Activated CD8-positive, alpha-beta memory T cell treated with anti-CD3 and anti-CD28 coated beads for 1 hour (primary cell): ENCODE results near the gene MNDA.

Source experiments
- DNase-seq, 2 donors: peaks; one replicate each; pipeline ENCODE4 v3.0.0-alpha.2; 2020; ENCODE audit warnings: low read depth in 1 of 2; ENCODE audit errors: extremely low read depth in 1 of 2

The MNDA gene

DNA sequence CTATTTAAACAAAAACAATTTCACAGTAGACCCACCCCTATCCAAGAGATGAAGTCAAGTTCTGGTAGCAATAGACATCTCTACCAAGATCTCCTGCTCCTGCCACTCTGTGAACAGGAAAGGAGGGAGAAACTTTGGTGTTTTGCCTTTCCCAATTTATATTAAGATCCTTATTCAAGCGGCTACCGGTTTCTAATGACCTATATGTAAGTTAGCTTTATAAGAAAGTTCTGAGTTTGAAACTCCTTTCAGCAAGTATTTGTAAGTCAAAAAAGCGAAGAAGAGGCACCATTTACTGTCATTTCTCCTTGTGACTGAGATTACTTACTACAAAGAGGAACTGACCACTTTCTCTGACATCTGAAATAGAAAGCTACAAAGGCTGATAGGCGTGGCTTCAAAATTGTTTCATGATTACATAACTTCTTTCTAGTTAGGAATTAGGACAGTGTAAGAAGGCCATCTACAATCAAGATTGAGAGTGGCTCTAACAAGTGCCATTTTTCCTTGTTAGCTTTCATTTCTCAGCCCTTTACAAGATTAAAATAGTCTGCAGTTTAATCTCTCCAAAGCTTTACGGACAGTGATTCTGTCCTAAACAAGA lies at the start of gene MNDA:
TSS of gene MNDA (plus strand) at position 448 of the 604 bp plus-strand sequence. CDS start 10,803 bp downstream, outside the sequence.
- DNase-seq, result no peak

DNA sequence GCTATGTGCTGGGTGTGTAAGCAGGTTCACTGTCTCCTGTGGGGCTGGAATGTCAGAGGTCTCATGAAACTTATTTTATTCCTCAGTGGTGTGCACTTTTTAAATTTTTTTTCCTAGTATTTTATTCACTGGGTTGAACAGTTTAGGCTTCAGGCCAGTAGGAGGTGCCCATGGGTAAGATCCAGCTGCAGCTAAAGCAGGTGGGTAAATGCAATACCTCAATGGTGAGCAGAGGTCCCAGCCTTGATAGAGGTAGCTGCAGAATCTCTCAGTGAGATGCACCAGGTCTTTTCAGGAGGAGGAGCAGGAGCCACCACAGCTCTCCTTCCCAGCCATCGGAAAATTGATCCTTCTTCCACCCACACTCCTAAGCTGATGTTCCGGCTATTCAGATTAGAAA lies 37.5 kb upstream of the MNDA start:
- no peak for DNase-seq

DNA sequence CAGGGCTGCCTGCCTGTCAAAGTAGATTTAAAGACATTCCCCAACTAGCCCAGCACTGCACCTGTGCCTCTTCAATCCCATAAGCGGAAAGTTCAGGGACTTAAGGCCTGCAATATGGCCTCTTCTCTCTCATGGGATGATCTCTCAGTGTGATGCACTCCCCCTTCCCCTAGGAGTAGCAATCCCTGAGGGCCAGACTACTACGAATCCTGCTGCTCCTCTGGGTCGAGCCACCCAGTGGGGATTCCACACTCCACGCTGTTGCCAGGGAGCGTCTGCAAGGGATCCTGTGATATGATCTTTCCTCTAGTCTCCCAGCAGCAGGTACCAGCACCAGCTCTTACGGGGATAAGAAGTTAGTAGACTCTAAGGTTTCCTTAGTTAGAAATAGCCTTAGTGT lies 36.9 kb upstream of the MNDA start:
- DNase-seq, result no peak

DNA sequence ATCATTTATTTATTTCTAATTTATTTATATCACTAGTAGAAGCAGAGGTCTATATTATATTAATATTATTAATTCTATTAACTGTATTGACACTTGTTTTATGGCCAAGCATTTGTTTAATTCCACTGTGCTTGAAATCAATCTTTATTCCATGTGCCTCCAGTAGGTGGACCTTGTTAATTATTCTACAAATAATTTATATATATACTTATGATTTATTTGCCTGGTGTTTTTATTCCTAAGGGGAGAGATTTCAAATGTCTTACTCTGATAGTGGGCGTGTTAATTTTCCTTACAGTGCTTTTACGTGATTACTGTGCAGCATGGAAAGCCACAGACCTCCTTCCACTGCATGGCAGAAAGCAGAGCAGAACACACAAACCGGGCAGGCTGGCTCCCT lies 32.6 kb upstream of the MNDA start:
- DNase-seq, result no peak

DNA sequence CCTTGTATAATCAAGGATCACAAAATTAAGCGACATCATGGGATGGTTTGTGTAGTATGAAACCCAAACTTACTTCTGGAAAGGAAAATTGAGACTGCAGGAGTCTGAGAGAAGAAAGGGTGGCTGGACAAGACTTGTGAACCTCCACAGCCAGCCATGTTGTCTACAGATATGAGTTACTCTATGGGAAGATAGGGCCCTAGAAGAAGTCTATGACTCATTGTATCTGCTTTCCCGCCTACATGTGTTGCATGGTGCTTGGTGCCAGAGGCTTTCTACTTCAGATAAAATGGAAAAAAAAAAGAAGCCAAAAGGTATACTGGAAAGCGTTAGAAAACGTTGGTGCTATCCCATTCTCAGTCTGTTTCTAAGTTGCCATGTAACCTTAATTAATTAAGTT lies 31.5 kb upstream of the MNDA start:
- no peak for DNase-seq

DNA sequence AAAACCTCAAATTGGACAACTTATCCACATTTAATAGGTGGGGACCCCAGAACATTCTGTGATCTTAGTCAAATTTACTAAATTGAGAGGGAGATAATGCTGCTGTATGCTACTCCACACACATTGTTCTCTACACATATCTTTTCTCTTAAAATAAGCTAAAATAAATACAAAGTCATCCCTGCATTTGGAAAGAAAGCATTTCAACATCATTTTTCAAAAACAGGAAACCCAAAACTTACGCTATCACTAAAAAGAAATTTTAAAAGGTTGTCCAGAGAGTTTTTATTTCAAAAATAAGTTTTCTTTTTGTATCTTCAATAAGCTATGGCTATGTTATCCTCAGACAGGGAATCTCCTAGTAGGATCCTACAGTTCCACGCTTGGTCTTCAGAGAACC lies 30.6 kb upstream of the MNDA start:
- no peak for DNase-seq

DNA sequence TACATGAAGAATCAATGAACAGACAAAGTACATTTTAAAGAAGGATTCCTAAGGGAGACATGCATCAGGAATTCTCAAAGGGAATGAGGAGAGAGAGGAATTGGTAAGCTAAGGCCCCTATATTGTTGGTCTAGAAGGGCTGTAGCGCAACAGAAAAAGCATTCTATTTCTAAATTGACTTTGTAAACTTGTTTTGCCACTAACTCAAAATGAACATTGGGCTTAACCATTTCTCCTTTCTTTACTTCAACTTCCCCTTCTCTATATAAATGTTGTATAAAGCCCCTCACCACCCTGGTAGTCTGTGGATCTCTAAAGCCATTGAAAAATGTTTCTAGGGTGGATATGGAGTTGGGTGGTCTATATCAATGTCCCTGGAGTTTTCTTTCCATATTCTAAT lies 29.8 kb upstream of the MNDA start:
- DNase-seq, result no peak

DNA sequence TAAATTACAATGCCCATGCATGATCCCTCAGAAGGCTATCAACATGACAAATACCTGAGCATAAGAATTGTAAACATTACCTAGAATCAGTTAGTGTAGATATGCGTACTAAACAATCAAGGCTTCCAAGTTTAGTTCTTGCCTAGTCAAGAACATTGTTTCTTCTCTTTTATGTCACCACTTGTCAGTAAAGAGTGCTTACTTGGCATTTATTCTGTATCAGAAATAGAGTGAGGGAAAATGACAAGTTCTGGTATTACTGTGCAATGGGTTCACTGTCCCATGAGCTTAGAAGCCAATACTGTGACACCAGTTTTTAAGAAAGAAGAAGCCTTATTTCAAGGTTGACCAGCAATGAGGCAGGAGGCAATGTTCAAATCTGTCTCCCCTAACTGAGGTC lies 27.5 kb upstream of the MNDA start:
- no peak for DNase-seq

DNA sequence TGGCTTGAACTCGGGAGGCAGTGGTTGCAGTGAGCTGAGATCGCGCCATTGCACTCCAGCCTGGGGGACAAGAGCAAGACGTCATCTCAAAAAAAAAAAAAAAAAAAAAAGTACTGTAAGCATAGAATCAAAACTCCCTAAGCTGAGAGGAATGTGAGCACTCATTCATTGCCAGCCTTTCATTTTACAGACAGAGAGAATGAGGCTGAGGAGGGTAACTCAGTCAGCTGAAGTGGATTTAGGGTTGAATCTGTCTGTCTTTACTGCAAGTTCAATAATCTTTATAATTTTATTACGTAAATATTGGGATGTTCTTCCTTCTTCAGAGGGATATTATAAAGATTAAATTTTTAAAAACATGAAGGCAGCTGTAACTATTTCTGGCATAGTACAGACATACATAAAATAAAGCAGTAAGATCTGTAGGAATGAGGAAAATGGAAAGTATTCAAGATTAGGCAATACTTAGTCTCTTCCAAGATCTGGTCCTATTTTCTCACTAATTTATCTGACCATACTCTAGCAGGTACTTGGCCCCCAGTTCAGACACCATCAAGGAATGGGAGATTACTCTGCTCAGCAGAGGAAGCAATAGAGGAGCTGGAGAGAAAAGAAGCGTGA lies 24.1 kb upstream of the MNDA start:
- no peak for DNase-seq

DNA sequence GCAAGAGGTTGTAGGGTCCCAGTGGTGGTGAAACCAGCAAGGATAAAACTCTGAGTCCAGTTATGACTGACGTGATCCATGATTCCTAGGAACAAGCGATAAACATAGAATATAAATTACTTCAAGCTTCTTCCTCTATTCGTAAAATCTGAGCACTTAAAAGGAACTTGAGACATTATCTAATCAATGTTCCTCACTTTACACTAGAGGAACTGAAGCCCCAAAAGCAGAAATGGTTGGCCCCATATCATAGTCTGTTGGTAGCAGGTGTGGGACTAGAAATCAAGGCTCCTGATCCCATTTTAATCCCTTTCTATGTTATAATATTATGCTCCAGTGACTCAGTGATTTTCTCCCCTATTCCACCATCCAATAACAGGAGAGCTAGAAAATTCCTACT lies 21.9 kb upstream of the MNDA start:
- DNase-seq, result no peak

DNA sequence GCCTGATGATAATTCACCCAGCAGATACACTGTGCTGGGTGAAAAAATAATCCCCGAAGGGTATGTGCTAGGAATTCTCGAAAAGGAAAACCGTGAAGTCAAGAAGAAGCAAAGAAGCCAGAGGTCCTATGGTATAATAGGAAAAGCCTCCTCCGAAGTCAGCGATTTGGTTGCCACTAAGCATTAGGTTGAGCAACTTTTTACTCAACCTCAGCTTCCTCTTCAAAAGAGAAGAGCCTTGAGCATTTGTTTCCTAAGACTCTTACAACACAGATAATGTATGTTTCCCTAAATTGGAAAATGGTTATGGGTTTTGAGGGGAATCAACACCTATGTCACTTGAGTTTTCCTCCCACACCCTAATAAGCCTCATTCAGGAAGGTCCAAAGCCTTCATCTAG lies 21.3 kb upstream of the MNDA start:
- no peak for DNase-seq

DNA sequence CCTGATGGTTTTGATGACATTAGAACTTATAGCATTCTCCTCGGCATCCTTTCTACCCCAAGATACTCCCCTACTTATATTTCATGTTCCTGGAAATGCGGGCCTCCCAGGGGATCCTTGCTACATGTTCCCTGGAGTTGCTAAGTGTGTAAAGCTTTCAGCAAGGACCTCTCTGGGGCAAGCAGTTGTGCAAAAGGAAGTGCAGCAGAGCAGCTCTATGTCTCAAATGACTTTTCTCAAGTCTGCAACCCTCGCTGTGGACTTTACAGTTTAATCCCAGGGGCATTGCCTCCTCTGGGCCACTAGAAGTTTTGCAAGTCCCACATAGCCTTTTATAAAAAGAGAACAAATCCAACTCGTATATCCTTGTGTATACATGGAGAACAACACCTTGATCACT lies 20.8 kb upstream of the MNDA start:
- DNase-seq, result no peak

DNA sequence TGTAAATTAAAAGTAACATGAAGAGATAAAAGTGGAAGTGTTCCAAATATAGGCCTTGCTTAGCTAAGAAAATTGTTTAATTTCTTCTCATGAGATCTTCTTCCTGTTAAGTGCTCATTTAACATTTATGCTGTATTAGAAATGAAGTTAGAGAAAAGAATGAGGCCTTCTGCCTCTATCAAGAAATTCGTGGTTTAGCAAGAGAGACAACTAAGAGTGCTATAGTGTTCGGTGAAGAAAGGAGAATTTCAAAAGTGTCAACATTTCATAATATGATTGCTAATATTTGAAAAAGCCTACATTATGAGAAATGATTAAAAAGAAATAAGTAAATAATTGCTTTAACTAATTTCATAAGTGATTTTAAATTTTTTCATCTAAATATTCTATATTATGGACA lies 18.8 kb upstream of the MNDA start:
- DNase-seq, result no peak

DNA sequence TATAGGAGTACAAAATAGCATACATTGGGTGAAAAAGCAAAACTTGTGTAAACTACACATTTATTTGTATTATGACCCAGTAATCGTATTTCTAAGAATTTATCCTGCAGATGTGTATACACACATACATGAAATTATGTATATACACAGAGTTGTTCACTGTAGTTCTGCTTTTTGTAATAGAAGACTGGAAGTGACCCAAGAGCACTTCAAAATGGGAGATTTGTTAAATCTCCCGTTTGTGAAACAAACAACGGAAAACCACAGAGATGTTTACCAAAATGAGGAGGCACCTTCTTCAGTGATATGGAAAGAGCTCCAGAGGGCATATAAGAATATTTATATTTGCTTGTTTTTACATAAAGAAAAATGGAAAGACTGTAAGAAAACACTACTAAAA lies 18.0 kb upstream of the MNDA start:
- no peak for DNase-seq

DNA sequence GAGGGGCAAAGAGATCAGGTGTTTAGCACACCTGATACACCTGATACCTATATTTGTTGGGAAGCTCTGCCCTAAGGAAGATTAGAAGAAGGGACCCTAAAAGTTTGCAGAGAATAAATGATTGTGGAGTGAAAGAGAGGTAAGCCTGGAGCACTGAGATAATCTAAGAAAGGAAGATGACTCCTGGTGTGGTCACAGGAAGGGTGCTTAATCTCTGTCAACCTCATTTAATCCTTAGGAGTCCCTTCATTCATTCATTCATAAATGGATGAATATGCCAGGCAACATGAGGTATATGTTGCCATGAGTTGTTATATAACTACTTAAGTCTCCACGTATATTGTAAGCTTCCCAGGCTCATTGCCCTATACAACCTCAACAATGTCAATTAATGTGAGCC lies 16.2 kb upstream of the MNDA start:
- no peak for DNase-seq

DNA sequence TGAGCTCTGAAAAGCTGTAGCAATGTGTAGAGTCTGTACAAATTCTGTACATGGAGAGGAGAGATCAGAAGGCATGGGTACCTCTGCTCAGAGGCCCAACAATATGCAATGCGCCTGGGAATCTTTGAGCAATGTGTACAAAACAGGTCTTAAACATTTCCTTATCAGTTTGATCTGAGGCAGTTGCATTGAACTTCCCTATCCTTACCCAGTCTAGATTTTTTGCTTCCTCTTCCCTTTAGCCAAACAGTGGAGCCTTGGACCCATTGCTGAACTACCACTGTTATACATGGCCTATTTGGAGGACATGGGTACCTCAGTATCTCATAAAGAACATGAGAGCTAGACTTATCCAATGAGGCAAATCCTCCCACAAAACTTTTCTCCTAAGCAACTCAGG lies 12.6 kb upstream of the MNDA start:
- DNase-seq, result no peak

DNA sequence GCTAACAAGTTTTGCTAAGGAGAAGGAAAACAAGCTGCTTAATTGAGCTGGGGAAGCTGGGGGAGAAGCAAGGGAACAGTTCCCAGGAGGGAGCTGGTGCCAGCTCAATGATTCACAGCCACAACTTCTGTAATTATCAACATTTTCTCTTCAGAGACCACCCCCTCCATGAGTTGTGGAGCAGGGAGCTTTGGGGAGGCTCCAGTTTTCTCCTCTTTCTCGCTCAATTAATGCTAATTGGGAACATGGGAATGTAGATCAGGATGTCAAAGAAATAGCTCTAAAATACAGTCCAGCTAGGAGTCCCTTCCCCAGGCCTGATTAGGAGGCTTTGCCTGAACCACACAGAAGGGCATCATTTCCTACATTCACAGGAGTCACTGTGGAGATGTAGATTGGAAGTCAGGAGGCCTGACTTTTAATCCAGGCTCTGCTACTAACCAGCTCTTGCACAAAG lies 12.1 kb upstream of the MNDA start:
- DNase-seq, result no peak

DNA sequence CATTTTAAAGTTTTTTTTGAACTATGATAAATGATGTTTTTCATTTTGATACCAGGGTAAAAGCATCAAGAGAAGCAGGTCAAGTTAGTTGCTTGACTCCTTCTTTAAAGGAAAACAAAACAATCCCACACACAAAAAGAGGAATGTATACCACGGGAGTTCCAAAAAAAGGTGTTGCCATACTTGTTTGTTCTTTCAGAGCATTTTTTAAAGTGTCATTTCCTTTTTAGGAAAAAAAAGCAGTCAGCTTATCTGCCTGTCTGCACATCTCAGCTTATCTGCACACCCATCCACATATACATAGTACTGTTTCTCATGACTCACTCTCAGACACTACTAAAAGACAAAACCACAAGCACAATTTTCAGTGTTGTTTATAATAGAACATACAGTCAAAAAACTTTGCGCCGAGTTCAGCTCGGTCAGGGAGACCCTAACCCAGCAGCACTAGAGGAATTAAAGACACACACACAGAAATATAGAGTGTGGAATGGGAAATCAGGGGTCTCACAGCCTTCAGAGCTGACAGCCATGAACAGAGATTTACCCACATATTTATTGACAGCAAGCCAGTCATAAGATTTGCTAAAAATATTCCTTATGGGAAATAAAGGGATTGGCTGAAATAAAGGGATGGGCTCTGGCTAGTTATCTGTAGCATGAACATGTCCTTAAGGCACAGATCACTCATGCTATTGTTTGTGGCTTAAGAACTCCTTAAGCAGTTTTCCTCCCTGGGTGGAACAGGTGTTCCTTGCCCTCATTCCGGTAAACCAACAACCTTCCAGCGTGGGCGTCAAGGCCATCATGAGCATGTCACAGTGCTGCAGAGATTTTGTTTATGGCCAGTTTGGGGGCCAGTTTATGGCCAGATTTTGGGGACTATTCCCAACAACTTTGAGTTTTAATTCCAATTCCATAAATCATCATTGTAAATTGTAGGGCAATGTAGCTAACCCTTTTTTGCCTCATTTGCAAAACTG lies 11.4 kb upstream of the MNDA start:
- no peak for DNase-seq

DNA sequence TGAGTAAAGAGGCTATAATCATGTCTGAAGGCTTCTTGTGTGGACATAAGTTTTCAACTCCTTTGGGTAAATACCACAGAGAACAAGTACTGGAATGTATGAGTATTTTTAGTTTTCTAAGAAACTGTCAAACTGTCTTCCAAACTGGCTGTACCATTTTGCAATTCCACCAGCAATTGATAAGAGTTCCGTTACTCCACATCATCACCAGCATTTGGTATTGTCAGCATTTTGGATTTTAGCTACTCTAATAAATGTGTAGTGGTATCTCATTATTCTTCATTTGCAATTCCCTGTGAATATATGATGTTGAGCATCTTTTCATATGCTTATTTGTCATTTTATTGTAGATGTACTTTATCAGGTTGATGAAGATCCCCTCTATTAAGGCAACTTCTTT lies 9.4 kb upstream of the MNDA start:
- DNase-seq, result no peak

DNA sequence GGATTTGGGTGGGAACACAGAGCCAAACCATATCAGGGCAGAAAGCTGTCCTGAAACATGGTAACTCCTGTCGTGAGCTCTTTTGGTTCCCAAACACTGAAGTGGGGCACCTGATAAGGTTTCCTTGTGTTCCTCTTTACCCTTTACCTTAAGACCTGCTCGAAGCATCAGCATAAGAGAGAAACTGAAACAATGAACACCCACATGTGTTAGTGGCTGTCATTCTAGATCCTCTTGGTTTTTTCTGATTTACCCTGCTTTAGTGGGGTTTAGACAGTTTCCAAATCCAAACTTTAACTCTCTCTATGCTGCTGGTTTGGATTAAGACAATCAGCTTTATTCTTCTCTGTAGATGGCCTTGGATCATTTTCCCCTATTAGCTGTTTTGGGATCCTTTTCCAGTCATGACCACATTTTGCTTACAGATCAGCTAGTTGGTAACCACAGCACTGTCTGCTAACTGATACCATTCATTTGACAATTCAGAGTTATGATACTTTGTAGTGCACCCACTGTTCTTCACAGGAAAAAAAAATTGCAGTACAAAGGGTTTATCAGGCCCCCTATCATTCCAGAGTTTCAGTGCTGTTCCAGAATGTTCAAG lies 975 bp upstream of the MNDA start:
- no peak for DNase-seq

DNA sequence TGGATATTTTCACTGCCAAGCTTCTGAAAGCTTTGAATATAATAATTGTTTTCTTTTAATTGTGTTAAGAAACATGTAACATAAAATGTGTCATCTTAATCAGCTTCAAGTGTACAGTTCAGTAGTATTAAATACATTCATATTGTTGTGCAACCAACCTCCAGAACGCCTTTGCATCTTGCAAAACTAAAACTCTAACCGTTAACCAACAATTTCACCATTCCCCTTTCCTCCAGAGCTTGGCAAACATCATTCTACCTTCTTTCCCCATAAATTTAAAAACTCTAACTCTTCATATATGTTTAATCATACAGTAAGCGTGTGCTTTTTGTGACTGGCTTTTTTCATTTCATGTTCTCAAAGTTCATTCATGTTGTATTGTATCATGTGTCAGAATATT lies 2.1 kb downstream of the MNDA start:
- no peak for DNase-seq

DNA sequence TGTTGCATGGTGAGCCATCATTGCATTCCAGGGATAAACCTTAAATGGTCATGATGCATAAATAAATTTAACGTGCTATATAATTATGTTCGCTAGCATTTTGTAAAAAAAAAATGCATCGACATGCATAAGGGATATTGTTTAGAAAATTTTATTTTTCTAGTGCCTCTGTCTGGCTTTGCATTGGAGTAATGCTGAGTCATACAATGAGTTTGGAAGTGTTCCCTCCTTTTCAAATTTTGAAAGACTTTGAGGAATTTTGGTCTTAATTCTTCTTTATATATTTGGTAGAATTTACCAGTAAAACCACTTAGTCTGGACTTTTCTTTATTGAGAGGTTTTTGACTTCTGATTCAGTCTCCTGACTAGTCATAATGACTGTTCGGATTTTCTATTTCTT lies 4.9 kb downstream of the MNDA start:
- no peak for DNase-seq
